ENCODE measurements around the gene FRMD4A.

DNA sequence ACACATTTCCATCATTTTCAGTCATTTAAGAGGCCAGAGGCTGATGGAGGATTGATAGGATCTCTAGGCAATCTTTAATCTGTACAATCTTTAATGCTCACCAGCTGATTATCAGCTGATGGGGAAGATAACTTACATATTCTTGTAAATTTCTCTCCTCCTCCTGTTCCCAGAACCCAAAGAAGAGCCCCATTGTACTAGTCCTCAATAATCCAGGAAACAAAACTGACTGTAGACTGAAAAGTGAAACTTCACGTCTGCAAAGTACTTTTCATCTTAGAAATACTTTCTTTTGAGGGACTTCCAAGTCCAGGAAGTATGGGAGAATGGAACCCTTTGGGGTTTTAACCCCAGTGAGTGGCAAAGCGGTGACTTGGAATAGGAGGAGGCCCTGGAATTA is 283.3 kb downstream of the FRMD4A start:
- TF ChIP-seq POLR2AphosphoS5 (IDR thresholded peaks at IDR 0.05; ENCODE audit: low read depth, low read length) (no peak), EP300 (IDR thresholded peaks at IDR 0.05; ENCODE audit: borderline replicate concordance in 1 of 2, low read depth in 1 of 2, low read length in 1 of 2) (no peak), TAF1 (IDR thresholded peaks at IDR 0.05; ENCODE audit: borderline replicate concordance, low read depth, low read length) (no peak), MXI1 (IDR thresholded peaks at IDR 0.05; ENCODE audit: low read depth, low read length) (no peak), FOXM1 (IDR thresholded peaks at IDR 0.05; ENCODE audit: low read depth) (no peak), USF1 (IDR thresholded peaks at IDR 0.05; ENCODE audit: borderline replicate concordance, low read depth) (no peak)
- TF ChIP-seq, protein P1, sequence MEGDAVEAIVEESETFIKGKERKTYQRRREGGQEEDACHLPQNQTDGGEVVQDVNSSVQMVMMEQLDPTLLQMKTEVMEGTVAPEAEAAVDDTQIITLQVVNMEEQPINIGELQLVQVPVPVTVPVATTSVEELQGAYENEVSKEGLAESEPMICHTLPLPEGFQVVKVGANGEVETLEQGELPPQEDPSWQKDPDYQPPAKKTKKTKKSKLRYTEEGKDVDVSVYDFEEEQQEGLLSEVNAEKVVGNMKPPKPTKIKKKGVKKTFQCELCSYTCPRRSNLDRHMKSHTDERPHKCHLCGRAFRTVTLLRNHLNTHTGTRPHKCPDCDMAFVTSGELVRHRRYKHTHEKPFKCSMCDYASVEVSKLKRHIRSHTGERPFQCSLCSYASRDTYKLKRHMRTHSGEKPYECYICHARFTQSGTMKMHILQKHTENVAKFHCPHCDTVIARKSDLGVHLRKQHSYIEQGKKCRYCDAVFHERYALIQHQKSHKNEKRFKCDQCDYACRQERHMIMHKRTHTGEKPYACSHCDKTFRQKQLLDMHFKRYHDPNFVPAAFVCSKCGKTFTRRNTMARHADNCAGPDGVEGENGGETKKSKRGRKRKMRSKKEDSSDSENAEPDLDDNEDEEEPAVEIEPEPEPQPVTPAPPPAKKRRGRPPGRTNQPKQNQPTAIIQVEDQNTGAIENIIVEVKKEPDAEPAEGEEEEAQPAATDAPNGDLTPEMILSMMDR (IDR thresholded peaks at IDR 0.05) = no peak
